Activated CD4-positive, alpha-beta memory T cell treated with anti-CD3 and anti-CD28 coated beads for 36 hours (primary cell): ENCODE results near the gene HS3ST4. TPM values are rescaled to one million over a fixed set of nuclear protein-coding genes. Genes with fewer than 3 reads are reported as not detected.
"Not testable (repeated sequence)": the region's sequence is repeated elsewhere in the genome, so short reads cannot be mapped to it uniquely, and the experiment has no call there.

Experiments used
- CTCF ChIA-PET: fragments of 350-600 bp; sonication (Branson Sonifier 250); formaldehyde crosslinking; loops from one replicate; lab custom pipeline; 2021; ENCODE audit warnings: antibody characterized with exemption, inconsistent platforms; lab: Charles Lee
- POLR2A ChIA-PET: fragments of 350-600 bp; sonication (Branson Sonifier 250); formaldehyde crosslinking; loops from one replicate; lab custom pipeline; 2021; ENCODE audit warnings: antibody characterized with exemption; lab: Charles Lee
- DNase-seq: peaks from one replicate; pipeline ENCODE4 v3.0.0-alpha.2; 2020
- H3K27ac Mint-ChIP-seq: one replicate; pipeline ENCODE4 v1.8.0; 2021; ENCODE audit warnings: mixed read lengths
- H3K27me3 Mint-ChIP-seq: one replicate; pipeline ENCODE4 v1.8.0; 2021; ENCODE audit warnings: mixed read lengths
- H3K36me3 Mint-ChIP-seq: one replicate; pipeline ENCODE4 v1.8.0; 2021; ENCODE audit warnings: mixed read lengths
- H3K4me1 Mint-ChIP-seq: one replicate; pipeline ENCODE4 v1.8.0; 2021; ENCODE audit warnings: low read depth, mixed read lengths
- H3K4me3 Mint-ChIP-seq: one replicate; pipeline ENCODE4 v1.8.0; 2021; ENCODE audit warnings: mild to moderate bottlenecking, mixed read lengths
- H3K9me3 Mint-ChIP-seq: one replicate; pipeline ENCODE4 v1.8.0; 2021; ENCODE audit warnings: mixed read lengths
- intact Hi-C: fragments of 100-400 bp; cut with micrococcal nuclease; formaldehyde crosslinking; loops from one replicate; pipeline ENCODE4 v1.15.1; 2023
- total RNA-seq, 2 experiments: library from RNA; stranded (reverse); gene quantifications; one replicate each; pipeline ENCODE4 v1.2.3, GENCODE V29; 2021

Gene HS3ST4
- total RNA-seq, 2 experiments from 2014 or later = not detected

DNA sequence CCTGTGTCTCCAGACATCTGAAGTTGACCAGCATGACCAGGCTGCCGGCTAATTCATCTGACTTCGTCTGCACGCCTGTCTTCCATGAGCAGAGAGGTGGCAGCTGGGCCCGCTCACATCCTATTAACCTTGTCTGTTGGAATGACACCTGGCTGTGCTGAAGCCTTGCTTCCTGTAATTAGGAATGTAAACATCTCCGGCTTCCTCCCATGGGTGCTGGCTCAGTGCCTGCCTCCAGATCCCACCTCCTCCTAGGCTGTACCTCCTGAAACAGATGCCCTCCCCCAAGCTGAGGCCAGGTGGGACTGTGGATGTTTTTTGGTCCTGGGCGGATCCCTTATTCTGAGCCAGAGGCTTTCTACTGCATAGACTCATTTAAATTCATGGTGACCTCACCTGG is 296.3 kb downstream of the HS3ST4 start:
- CTCF ChIA-PET = interaction anchor here (0.6 kb wide), 1 partner anchor 89 kb away, joined by 3 read pairs; no protein-coding TSS in a partner anchor
- POLR2A ChIA-PET = no interaction called here
- no peaks in the 10 kb centered on the region for H3K4me1 Mint-ChIP-seq
- H3K4me3 Mint-ChIP-seq = no peak overlapping the region
- no peak overlapping the region for H3K27ac Mint-ChIP-seq
- no peaks in the 10 kb centered on the region for H3K36me3 Mint-ChIP-seq
- intact Hi-C loops = no loop called here
- no peaks in the 10 kb centered on the region for H3K9me3 Mint-ChIP-seq
- no peaks in the 10 kb centered on the region for H3K27me3 Mint-ChIP-seq
- DNase-seq = no peak

GRCh38 chr16:25988882-25989281 is 297.1 kb downstream of the HS3ST4 start:
- no peak for DNase-seq
- no peaks in the 10 kb centered on the region for H3K9me3 Mint-ChIP-seq
- no peak overlapping the region for H3K4me3 Mint-ChIP-seq
- H3K27ac Mint-ChIP-seq = no peak overlapping the region
- intact Hi-C loops = no loop called here
- H3K36me3 Mint-ChIP-seq = no peaks in the 10 kb centered on the region
- CTCF ChIA-PET = no interaction called here
- no peaks in the 10 kb centered on the region for H3K27me3 Mint-ChIP-seq
- H3K4me1 Mint-ChIP-seq = no peaks in the 10 kb centered on the region
- POLR2A ChIA-PET = no interaction called here

DNA sequence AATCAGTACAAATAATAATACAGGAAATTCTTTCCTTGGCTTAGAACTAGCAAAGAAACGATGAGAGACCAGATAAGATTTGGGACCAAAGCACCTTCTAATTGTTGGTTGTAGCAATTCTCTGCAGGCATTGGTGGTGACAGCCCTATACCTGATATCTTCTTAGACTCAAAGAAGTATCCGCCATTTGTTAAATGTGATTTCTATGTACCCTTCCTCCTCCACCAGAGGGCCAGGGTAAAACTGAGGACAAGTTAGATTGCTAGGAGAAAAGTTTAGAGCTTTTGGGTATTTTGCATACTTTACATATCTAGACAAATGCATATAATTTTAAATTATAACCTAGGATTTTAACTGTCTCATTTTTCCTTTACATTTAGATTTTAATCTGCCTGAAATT is 304.3 kb downstream of the HS3ST4 start:
- ChIA-PET POLR2A (no interaction called here), CTCF (no interaction called here)
- intact Hi-C loops = no loop called here
- no peaks in the 10 kb centered on the region for H3K36me3 Mint-ChIP-seq
- no peaks in the 10 kb centered on the region for H3K4me1 Mint-ChIP-seq
- H3K27ac Mint-ChIP-seq = no peak overlapping the region
- no peaks in the 10 kb centered on the region for H3K9me3 Mint-ChIP-seq
- H3K4me3 Mint-ChIP-seq = no peak overlapping the region
- H3K27me3 Mint-ChIP-seq = no peaks in the 10 kb centered on the region
- DNase-seq = no peak

DNA sequence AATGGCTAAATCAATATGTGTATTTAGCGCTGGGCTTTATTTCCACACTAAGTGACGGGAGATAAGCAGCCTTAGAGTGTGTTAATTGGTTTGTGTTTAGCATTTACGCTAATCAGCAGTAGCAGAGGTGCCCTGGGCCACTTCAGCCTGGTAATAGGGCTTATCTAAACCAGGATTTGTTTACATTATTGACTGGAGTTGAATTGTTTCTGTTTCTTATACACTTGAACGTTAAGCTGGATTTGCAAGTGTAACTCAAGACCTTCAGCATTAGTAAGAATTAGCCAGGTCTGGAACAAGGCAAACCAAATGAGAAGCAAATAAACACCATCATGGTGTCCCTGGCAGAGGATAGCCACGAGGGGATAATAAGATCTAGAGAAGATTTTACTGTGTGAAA is 313.6 kb downstream of the HS3ST4 start:
- peaks cover 7% of the 10 kb centered on the region for H3K27me3 Mint-ChIP-seq
- POLR2A ChIA-PET = no interaction called here
- H3K27ac Mint-ChIP-seq = no peak overlapping the region
- H3K36me3 Mint-ChIP-seq = peaks cover 3% of the 10 kb centered on the region
- intact Hi-C loops = no loop called here
- H3K4me1 Mint-ChIP-seq = no peaks in the 10 kb centered on the region
- CTCF ChIA-PET = no interaction called here
- H3K9me3 Mint-ChIP-seq = peaks cover 20% of the 10 kb centered on the region
- DNase-seq = no peak
- no peak overlapping the region for H3K4me3 Mint-ChIP-seq

DNA sequence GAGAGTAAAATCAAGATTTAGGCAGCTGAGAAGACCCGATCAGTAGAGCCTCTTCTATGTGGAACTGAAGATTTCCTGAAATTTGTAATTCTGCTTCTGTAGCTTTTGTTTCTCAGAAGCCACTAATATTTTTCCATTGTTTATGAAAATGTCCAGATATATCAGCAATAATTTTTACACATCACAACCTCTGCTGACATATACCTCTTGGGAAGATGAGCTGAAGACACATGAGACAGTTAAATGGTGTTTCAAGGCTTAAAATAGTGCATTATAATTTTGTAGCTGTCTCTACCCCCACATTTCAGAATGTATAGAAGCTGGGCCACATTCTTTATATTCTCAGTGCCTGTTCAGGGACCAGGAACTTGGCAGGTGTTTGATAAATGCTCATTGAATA is 320.6 kb downstream of the HS3ST4 start:
- Mint-ChIP-seq H3K4me3 (no peak overlapping the region), H3K9me3 (peaks cover 17% of the 10 kb centered on the region), H3K36me3 (no peaks in the 10 kb centered on the region), H3K27ac (no peak overlapping the region), H3K27me3 (no peaks in the 10 kb centered on the region), H3K4me1 (no peaks in the 10 kb centered on the region)
- DNase-seq = no peak
- intact Hi-C loops = no loop called here
- ChIA-PET POLR2A (no interaction called here), CTCF (no interaction called here)

DNA sequence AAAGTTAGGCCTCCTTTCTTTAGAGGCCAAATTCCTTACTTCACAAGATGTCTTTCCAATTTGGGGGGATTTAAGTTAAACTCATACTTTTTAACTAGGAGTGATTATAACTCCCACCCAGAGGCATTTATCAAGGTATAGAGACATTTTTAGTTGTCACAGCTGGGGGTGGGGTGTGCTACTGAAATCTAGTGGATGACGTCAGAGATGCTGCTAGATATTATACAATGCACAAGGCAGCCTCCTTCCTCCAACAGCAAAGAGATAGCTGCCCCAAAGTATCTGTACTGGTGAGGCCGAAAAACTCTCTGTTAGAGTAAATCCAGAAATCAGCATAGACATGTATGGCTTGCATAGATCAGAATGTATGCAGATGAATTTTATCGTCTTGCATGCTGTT is 324.0 kb downstream of the HS3ST4 start:
- peaks cover 3% of the 10 kb centered on the region for H3K27me3 Mint-ChIP-seq
- no peak overlapping the region for H3K4me3 Mint-ChIP-seq
- no peaks in the 10 kb centered on the region for H3K36me3 Mint-ChIP-seq
- H3K4me1 Mint-ChIP-seq = no peaks in the 10 kb centered on the region
- peaks cover 22% of the 10 kb centered on the region for H3K9me3 Mint-ChIP-seq
- no peak for DNase-seq
- H3K27ac Mint-ChIP-seq = no peak overlapping the region
- intact Hi-C loops = no loop called here
- ChIA-PET CTCF (no interaction called here), POLR2A (no interaction called here)

- Mint-ChIP-seq H3K4me1 (no peaks in the 10 kb centered on the region), H3K27me3 (peaks cover 3% of the 10 kb centered on the region), H3K9me3 (peaks cover 22% of the 10 kb centered on the region), H3K4me3 (no peak overlapping the region), H3K36me3 (no peaks in the 10 kb centered on the region), H3K27ac (no peak overlapping the region)
- intact Hi-C loops = no loop called here
- DNase-seq = no peak
- POLR2A ChIA-PET = no interaction called here
- CTCF ChIA-PET = no interaction called here
These were observed 325.2 kb downstream of the HS3ST4 start for GRCh38 chr16:26016989-26017388.

DNA sequence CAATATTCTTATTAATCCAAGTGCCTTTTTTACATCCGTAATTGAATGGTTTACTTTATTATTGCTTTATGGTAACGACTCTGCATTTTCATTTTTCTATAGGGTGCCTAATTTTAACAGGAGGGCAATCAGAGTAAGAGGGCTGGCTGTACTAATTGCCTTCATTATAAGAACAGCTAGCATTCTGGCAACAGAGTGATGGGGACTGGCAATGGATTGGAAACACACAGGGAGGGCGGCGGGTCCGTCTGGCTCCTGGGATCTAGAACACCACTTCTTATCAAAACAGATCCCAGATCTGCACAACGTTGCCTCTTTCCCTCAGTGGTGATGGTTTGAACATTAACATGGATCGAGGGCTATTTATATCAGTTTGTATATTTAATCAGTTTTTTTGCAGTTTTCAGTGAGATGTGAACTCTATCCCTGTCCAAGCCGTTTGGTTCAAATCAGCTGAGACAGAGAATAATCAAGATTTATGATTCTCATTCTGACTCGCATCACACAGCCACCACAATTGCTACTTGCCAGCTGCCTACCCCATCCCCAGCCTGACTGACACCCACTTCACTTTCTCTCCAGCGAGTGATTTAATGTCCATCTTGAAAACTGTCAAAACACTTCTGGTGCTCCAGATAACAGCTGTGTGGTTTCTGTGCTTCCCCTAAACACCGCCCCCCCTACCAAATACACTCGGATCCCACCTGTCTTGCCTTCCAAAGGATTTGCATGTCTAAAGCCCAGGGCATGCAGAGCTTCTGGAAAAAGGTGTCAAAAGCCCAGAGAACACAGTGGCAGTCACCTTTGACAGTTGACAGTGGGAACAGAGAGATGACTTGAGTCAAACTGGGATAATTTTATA is 327.9 kb downstream of the HS3ST4 start:
- POLR2A ChIA-PET = no interaction called here

DNA sequence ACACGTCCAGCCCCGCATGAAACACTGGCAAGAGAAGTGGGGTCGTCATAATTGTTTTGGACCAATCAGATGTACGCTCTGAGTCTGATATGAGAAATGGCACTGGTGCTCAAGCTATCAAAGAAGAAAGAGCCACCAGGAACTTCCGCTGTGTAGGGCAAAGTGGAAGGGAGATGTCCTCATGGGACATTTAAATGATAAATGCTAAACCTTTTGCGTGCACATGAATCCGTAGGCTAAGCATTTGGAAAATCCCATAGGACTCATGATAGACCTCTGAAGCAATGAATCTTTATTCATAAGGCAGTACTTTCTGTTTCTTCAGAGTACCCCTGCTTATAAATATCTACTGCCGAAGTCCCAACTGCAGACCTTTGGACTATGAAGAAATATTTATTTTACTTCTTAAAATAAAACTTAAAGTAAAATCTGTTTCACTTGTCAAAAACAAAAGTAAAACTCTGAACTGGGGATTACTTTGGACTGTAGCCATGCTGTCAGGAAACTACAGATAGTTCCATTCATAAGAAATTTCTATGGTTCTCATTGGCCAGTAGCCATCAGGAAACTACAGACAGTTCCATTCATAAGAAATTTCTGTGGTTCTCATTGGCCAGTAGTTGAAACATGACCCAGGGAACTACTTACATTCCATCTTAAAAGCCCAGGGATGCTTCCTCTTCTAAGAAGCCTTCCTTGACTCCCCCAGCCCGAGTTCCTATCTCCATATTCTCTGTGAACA is 335.1 kb downstream of the HS3ST4 start:
- no peaks in the 10 kb centered on the region for H3K27me3 Mint-ChIP-seq
- H3K4me1 Mint-ChIP-seq = no peaks in the 10 kb centered on the region
- no peak overlapping the region for H3K4me3 Mint-ChIP-seq
- ChIA-PET CTCF (no interaction called here), POLR2A (no interaction called here)
- H3K9me3 Mint-ChIP-seq = no peaks in the 10 kb centered on the region
- intact Hi-C loops = no loop called here
- H3K27ac Mint-ChIP-seq = no peak overlapping the region
- DNase-seq = no peak
- no peaks in the 10 kb centered on the region for H3K36me3 Mint-ChIP-seq

More for the DNA sequence above, 327.9 kb downstream of the HS3ST4 start:
- Mint-ChIP-seq H3K4me1 (no peaks in the 10 kb centered on the region), H3K4me3 (no peak overlapping the region), H3K27ac (no peak overlapping the region), H3K9me3 (peaks cover 19% of the 10 kb centered on the region), H3K36me3 (no peaks in the 10 kb centered on the region), H3K27me3 (peaks cover 3% of the 10 kb centered on the region)
- DNase-seq = no peak
- intact Hi-C loops = no loop called here
- CTCF ChIA-PET = no interaction called here

DNA sequence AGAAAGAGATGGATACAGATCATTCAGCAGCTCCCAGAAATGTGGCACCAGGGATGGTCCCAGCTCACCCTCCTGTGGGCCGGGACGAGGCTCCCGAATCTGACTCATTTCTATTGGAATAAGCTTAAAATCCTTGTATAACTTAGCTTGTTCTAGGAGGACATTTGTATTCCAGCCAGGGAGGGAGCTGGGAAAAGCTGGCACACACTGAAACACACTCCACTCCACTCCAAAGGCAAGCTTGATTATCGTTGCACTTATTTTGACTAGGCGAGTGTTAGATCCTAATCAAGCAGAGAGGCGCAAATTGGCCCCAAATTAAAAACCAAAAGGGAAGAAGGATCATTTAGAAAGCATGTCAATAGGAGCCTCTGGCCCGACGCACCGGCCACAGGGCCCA is 339.5 kb downstream of the HS3ST4 start:
- Mint-ChIP-seq H3K27me3 (peaks cover 2% of the 10 kb centered on the region), H3K4me1 (no peaks in the 10 kb centered on the region), H3K4me3 (no peak overlapping the region), H3K27ac (no peak overlapping the region), H3K36me3 (no peaks in the 10 kb centered on the region), H3K9me3 (no peaks in the 10 kb centered on the region)
- DNase-seq = no peak
- POLR2A ChIA-PET = no interaction called here
- CTCF ChIA-PET = no interaction called here
- intact Hi-C loops = no loop called here

DNA sequence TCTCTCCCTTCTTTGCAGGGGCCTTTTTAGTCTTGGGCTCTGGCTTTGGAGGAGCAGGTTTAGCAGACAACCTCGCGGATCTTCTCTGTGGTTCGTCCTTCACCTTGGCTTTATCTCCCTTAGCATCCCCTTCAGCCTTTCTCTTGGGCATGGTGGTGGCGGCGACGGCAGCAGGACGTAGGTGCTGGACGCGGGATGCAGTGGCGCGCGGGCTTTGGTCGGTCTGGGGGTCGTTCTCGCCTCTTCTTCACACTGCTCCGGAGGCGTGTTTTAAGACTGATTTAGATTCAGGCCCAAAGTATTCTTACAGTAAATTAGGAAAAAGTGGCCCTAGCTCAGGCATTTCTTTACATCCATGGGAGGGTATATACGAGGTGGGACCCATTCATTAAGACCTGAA is 340.9 kb downstream of the HS3ST4 start:
- H3K9me3 Mint-ChIP-seq, H3K36me3 Mint-ChIP-seq, DNase-seq, H3K27me3 Mint-ChIP-seq, H3K4me1 Mint-ChIP-seq, H3K4me3 Mint-ChIP-seq, POLR2A ChIA-PET, H3K27ac Mint-ChIP-seq, CTCF ChIA-PET, intact Hi-C loops: not testable (repeated sequence)

- Mint-ChIP-seq H3K27ac (no peak overlapping the region), H3K9me3 (no peaks in the 10 kb centered on the region), H3K4me1 (no peaks in the 10 kb centered on the region), H3K27me3 (no peaks in the 10 kb centered on the region), H3K4me3 (no peak overlapping the region), H3K36me3 (no peaks in the 10 kb centered on the region)
- intact Hi-C loops = no loop called here
- ChIA-PET POLR2A (no interaction called here), CTCF (no interaction called here)
- no peak for DNase-seq
These were observed 350.4 kb downstream of the HS3ST4 start for GRCh38 chr16:26041952-26042668.
